K562 (cell line): ENCODE results near the gene HOXB3. TPM values are rescaled to one million over a fixed set of nuclear protein-coding genes. Genes with fewer than 3 reads are reported as not detected.

Experiments used
- BCL6 ChIP-seq: fragments of 250-450 bp; sonication (Bioruptor Pico); IDR thresholded peaks from 2 replicates; pipeline ENCODE4 v1.4.0; 2020
- CHAMP1 ChIP-seq: fragments of 450-650 bp; IDR thresholded peaks from 2 replicates; pipeline ENCODE4 v1.6.1; 2016; ENCODE audit warnings: mild to moderate bottlenecking
- CXXC5 ChIP-seq: fragments of 250-450 bp; sonication (Bioruptor Pico); IDR thresholded peaks from 2 replicates; pipeline ENCODE4 v1.8.0; 2022; ENCODE audit warnings: inconsistent platforms, mild to moderate bottlenecking, moderate library complexity
- ELF2 ChIP-seq: fragments of 250-450 bp; sonication (Bioruptor Pico); IDR thresholded peaks from 2 replicates; pipeline ENCODE4 v1.5.0; 2021; ENCODE audit warnings: mild to moderate bottlenecking
- HMG20A ChIP-seq: fragments of 450-650 bp; formaldehyde crosslinking; conservative IDR thresholded peaks from 2 replicates; pipeline ENCODE4 v1.4.0; 2020; ENCODE audit warnings: mild to moderate bottlenecking, mixed read lengths
- LCOR ChIP-seq: sonication (generic); formaldehyde crosslinking; IDR thresholded peaks from 2 replicates; pipeline ENCODE4 v1.8.0; 2022; ENCODE audit warnings: mild to moderate bottlenecking, missing genetic modification reagents
- NFXL1 ChIP-seq: fragments of 450-650 bp; formaldehyde crosslinking; IDR thresholded peaks from 2 replicates; pipeline ENCODE4 v1.4.0; 2021; ENCODE audit warnings: mild to moderate bottlenecking
- SMARCA4 ChIP-seq: fragments of 450-650 bp; IDR thresholded peaks from 2 replicates; pipeline ENCODE4 v1.6.1; 2016
- SP1 ChIP-seq: sonication (generic); formaldehyde crosslinking; IDR thresholded peaks from 2 replicates; pipeline ENCODE4 v1.8.1; 2022; ENCODE audit warnings: mild to moderate bottlenecking, missing genetic modification reagents
- SP2 ChIP-seq: IDR thresholded peaks from 2 replicates; pipeline ENCODE4 v1.6.1; 2011; ENCODE audit warnings: mild to moderate bottlenecking, low read depth, low read length, moderate library complexity; ENCODE audit not compliant: poor library complexity, severe bottlenecking; ENCODE audit errors: extremely low read depth
- TAL1 ChIP-seq: fragments of 450-650 bp; IDR thresholded peaks from 2 replicates; pipeline ENCODE4 v1.6.1; 2016; ENCODE audit warnings: mild to moderate bottlenecking
- ZNF561 ChIP-seq: fragments of 450-650 bp; formaldehyde crosslinking; conservative IDR thresholded peaks from 2 replicates; pipeline ENCODE4 v1.4.0; 2020; ENCODE audit warnings: mild to moderate bottlenecking, moderate library complexity
- polyA plus RNA-seq, 8 experiments: library from polyadenylated mRNA; depleted of rRNA in 4 of 8; stranded (reverse) in 5 of 8; unstranded in 3 of 8; fragments of >200 nt; fragmentation: Nextera tagmentation in 2 of 8; fragmentation: Illumina TruSeq in 1 of 8; extraction: Ambion mirVana in 2 of 8; extraction: Trizol in 1 of 8; gene quantifications; 2 replicates each; pipeline versions ENCODE4 v1.2.1 to v1.2.3, GENCODE V29; 2011 to 2014; ENCODE audit warnings: inconsistent platforms in 1 of 8, missing spikeins in 1 of 8
- total RNA-seq, 7 experiments: library from RNA; depleted of rRNA in 6 of 7; stranded (reverse); fragments of >200 nt in 6 of 7; fragmentation: Illumina TruSeq in 2 of 7; extraction: Trizol in 2 of 7; gene quantifications; 2 replicates each; pipeline versions ENCODE4 v1.2.1 to v1.2.3, GENCODE V29; 2011 to 2021; ENCODE audit warnings: low replicate concordance in 1 of 7
- TF ChIP-seq, protein P1 (sequence below): fragments of 250-450 bp; sonication (Bioruptor Pico); IDR thresholded peaks from 2 replicates; pipeline ENCODE4 v1.5.0; 2021; ENCODE audit warnings: mild to moderate bottlenecking, moderate library complexity
- TF ChIP-seq, protein P2 (sequence below), 2 experiments: fragments of 450-650 bp; conservative IDR thresholded peaks; 2 replicates each; pipeline ENCODE4 v1.6.1; 2017; ENCODE audit warnings: mild to moderate bottlenecking in 2 of 2, moderate library complexity in 2 of 2
- TF ChIP-seq, protein P3 (sequence below): sonication (generic); formaldehyde crosslinking; IDR thresholded peaks from 2 replicates; pipeline ENCODE4 v1.8.0; 2023; ENCODE audit warnings: mild to moderate bottlenecking, missing genetic modification reagents
- TF ChIP-seq, protein P4 (sequence below): sonication (generic); formaldehyde crosslinking; IDR thresholded peaks from 2 replicates; pipeline ENCODE4 v1.8.1; 2023; ENCODE audit warnings: mild to moderate bottlenecking, missing genetic modification reagents

The HOXB3 gene
- total and polyA plus RNA-seq, 9 of the 15 experiments (the other 6 are each of a cell fraction or from before 2014, with no cell fraction given), result 2.4 to 41.3 (median 20.2) TPM

GRCh38 chr17:48546924-48547807 lies 42.9 kb downstream of the HOXB3 start (continued):
- TF ChIP-seq SMARCA4, result peak; percentile 76
- TF ChIP-seq, protein P1, sequence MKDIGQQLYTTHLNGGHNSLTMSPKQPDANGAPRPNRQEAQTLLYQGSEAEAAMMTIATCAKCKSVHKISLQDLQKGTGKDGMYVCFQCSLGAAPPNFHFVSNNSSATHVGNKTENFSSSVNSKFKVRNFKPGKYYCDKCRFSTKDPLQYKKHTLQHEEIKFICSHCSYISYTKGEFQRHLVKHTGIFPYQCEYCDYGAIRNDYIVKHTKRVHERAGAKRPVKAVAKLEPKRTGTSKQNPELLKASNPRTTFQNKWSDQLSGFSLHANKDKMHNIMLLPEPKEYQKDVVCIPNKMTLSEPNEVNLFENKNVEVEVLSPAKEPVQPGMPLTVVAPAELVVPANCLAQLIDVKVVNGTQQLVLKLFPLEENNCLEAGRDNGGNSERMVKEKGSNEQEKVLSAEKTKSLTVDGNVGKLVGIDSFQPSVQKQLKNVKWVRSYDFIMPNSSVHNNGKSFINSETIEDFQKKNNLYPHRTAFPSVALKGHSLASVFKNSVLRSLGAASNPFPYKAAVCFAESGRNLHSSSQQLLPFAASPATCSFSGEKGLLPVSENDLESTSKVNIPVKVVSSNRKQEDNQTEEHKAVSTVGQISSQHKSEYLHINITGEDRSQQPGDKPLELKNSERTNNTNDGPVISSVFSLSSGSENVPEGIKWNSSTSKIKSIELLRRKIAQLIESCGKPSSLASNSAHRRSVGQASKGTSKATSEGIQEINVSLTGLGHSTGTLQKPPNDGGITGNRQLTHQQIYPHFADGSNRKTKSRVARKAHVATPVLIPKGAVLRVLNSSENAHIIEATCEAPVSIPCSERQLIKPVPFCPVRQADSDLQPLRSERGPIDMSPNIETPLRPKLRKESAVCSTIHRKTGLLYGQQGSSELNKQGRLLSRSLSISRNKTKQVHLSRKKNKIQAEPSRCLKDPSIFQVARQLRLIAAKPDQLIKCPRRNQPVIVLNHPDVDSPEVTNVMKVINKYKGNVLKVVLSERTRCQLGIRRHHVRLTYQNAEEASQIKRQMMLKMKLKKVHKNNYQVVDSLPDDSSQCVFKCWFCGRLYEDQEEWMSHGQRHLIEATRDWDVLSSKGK (CRISPR knock-in tag), result no peak
- no peak for TF ChIP-seq SP2
- peak; percentile 71 for TF ChIP-seq CXXC5 (CRISPR knock-in tag)
- TF ChIP-seq LCOR (CRISPR knock-in tag), result 0 out of 2 replicates have a peak, but pooled peaks have one; percentile 52
- peak; percentile 77 for TF ChIP-seq TAL1
- no peak for TF ChIP-seq SP1 (CRISPR knock-in tag)
- TF ChIP-seq, protein P2, sequence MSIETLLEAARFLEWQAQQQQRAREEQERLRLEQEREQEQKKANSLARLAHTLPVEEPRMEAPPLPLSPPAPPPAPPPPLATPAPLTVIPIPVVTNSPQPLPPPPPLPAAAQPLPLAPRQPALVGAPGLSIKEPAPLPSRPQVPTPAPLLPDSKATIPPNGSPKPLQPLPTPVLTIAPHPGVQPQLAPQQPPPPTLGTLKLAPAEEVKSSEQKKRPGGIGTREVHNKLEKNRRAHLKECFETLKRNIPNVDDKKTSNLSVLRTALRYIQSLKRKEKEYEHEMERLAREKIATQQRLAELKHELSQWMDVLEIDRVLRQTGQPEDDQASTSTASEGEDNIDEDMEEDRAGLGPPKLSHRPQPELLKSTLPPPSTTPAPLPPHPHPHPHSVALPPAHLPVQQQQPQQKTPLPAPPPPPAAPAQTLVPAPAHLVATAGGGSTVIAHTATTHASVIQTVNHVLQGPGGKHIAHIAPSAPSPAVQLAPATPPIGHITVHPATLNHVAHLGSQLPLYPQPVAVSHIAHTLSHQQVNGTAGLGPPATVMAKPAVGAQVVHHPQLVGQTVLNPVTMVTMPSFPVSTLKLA (conservative IDR thresholded peaks at IDR 0.05), result 0 out of 4 replicates have a peak, but pooled peaks of 1 of the 2 experiments have one; percentile 40
- TF ChIP-seq HMG20A, result no peak
- TF ChIP-seq, protein P3, sequence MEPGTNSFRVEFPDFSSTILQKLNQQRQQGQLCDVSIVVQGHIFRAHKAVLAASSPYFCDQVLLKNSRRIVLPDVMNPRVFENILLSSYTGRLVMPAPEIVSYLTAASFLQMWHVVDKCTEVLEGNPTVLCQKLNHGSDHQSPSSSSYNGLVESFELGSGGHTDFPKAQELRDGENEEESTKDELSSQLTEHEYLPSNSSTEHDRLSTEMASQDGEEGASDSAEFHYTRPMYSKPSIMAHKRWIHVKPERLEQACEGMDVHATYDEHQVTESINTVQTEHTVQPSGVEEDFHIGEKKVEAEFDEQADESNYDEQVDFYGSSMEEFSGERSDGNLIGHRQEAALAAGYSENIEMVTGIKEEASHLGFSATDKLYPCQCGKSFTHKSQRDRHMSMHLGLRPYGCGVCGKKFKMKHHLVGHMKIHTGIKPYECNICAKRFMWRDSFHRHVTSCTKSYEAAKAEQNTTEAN (CRISPR knock-in tag), result no peak
- no peak for TF ChIP-seq NFXL1 (CRISPR knock-in tag)
- TF ChIP-seq ZNF561 (CRISPR knock-in tag), result no peak
- TF ChIP-seq, protein P4, sequence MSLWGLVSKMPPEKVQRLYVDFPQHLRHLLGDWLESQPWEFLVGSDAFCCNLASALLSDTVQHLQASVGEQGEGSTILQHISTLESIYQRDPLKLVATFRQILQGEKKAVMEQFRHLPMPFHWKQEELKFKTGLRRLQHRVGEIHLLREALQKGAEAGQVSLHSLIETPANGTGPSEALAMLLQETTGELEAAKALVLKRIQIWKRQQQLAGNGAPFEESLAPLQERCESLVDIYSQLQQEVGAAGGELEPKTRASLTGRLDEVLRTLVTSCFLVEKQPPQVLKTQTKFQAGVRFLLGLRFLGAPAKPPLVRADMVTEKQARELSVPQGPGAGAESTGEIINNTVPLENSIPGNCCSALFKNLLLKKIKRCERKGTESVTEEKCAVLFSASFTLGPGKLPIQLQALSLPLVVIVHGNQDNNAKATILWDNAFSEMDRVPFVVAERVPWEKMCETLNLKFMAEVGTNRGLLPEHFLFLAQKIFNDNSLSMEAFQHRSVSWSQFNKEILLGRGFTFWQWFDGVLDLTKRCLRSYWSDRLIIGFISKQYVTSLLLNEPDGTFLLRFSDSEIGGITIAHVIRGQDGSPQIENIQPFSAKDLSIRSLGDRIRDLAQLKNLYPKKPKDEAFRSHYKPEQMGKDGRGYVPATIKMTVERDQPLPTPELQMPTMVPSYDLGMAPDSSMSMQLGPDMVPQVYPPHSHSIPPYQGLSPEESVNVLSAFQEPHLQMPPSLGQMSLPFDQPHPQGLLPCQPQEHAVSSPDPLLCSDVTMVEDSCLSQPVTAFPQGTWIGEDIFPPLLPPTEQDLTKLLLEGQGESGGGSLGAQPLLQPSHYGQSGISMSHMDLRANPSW (CRISPR knock-in tag), result no peak
- TF ChIP-seq CHAMP1, result no peak
- no peak for TF ChIP-seq BCL6
- TF ChIP-seq ELF2 (CRISPR knock-in tag), result no peak
